CD4-positive, alpha-beta T cell treated with Interleukin-15 for 4 hours (primary cell): ENCODE measurements around the gene GSS.

Source experiments
- DNase-seq: peaks from one replicate; pipeline ENCODE4 v3.0.0-alpha.2; 2020; ENCODE audit warnings: low spot score

Gene GSS

DNA sequence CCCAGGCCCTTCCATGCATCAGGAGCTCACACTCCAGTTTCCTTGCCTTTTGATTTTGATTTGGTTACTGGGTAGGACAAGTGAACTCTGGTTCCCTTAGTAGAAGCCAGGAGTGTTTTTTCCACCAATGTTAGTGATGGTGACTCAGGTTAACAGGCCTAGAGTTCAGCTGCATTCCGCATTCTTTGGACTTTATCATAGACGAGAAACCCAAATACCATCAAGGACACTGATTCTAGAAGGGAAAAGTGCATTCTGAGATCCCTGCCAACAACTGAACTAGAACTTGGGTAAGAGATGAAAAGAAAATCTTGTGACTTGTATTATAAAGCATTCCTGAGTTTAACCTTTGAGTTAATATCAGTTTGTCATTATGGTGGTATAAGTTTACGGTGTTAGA is 8.9 kb downstream of the GSS start:
- DNase-seq: no peak

DNA sequence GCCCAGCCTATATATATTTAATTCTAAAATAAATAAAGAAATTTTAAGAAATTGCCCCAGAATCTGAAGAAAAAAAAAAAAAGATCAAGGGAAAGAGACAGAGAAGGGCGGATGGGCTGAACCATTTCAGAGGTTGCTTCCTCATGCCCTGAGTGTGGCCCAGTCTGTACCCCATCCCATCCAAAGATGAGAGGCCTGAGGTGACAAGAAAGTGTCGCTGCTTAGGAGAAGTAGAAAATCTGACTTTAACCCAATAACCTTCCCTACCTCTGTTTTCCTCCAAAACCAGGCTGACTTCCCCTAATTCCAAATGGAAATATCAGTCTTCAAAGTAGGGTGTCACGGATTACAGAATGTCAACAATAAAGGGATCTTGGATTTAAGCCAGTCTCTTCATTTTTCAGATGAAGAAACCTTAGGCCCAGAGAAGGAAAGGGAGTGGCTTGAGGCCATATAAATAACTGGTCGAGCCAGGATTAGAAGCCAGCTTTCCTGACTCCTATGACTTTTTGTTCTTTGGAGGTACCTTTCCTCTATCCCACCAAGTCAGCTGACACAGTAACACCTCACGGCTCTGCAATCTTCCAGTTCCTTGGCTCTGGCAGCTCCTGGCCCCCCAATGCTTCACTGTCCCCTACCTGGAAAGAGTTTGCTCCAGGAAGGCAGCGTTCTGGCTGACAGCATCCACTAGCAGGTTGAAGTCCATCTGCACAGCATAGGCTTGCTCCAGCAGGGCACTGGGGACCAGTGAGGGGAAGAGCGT is 10.1 kb downstream of the GSS start:
- no peak for DNase-seq

DNA sequence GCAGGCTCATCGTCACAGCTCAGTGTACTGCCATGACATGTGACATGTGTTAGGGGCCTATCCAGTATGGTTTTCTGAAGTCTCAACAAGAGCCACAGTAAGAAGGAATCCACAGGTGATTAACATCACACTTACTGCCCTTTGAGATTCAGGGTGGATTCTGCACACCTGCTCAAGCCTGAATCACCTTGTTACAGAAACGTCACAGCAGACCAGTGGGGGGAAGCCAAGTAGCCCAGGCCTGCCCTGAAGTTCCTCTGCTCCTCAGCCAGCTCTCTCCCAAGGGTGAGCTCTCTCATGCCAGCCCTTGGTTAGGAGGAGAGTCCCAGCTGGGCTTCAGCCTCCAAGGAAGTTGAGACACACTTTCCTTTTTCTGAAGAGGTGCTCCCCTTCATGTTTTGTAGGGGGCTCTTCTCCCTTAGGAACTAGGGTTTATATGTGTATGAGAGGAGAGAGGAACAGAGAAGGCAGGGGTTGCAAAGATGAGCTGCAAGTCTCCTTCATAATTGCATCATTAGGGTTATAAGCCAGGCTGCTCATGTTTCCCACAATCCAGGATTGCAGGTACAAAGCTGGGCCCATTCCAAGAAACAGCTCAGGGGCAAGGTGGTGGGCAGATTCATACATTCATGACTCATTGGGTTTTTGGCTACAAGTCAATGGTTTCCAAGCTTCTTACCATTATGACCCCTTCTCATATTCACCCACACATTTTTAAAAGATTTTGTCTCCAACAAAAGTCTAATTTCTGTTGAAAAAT is 11.6 kb downstream of the GSS start:
- no peak for DNase-seq

- no peak for DNase-seq
These were observed 13.3 kb downstream of the GSS start for GRCh38 chr20:34942301-34942700.

DNA sequence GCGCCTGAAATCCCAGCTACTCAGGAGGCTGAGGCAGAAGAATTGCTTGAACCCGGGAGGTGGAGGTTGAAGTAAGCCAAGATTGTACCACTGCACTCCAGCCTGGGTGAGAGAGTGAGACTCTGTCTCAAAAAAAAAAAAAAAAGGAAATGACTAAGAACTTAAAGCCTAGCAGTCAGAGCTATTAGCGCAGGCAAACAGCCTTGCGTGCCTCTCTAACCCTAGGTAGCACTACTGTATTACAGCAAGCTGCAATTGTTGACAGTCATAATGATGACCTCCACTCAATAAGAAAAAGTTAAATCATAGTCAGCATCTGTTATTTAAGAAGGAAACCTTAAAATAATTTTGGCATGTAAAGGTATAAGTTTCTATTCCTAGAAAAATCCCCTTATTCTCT is 14.4 kb downstream of the GSS start:
- DNase-seq: no peak

- DNase-seq: no peak
These were observed 15.5 kb downstream of the GSS start for GRCh38 chr20:34940081-34940481.

GRCh38 chr20:34938466-34939163 is 17.0 kb downstream of the GSS start:
- DNase-seq: no peak

- no peak for DNase-seq
These were observed 23.8 kb downstream of the GSS start for GRCh38 chr20:34931771-34932170.

- no peak for DNase-seq
These were observed 27.2 kb downstream of the GSS start for GRCh38 chr20:34928411-34928810.

DNA sequence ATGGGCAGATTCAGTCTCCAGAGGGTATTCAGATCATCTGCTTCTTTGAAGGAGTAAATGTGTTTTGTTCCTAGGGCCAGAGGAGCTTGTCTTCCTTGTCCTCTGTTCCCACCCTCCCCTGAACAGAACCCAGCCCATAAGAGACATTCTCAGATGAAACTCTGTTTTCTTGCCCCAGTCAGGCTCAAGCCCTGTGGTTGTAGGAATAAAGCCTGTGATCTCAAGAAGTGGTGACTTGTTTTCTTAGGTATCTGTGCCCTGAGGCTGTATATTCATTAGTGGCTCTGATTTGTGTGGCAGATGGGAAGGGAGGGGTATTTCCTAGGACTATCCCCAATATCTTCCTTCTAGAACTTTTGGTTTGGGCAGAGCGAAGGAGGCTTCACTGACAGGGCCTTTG is 27.9 kb downstream of the GSS start:
- no peak for DNase-seq

DNA sequence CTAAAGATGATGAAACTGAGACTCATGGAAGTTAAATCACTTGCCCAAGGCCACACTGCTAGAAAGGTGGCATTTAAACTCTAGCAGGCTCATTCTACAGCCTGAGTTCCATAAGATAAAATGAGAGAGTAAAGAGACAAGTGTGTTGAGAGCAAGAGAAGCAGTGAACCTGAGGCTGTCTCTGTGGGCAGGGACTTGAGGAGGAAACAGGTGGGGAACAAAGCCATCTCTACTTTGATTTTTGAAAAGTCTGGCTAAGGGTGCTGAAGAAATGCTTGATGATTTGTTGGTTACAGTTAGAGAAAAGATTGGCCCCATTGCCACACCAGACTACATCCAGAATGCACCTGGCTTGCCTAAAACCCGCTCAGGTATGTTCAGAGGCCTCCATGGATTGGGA is 29.0 kb downstream of the GSS start:
- no peak for DNase-seq

- no peak for DNase-seq
These were observed 29.6 kb downstream of the GSS start for GRCh38 chr20:34925981-34926380.

GRCh38 chr20:34925341-34925740 is 30.3 kb downstream of the GSS start:
- no peak for DNase-seq

GRCh38 chr20:34923414-34923813 is 32.2 kb downstream of the GSS start:
- no peak for DNase-seq

DNA sequence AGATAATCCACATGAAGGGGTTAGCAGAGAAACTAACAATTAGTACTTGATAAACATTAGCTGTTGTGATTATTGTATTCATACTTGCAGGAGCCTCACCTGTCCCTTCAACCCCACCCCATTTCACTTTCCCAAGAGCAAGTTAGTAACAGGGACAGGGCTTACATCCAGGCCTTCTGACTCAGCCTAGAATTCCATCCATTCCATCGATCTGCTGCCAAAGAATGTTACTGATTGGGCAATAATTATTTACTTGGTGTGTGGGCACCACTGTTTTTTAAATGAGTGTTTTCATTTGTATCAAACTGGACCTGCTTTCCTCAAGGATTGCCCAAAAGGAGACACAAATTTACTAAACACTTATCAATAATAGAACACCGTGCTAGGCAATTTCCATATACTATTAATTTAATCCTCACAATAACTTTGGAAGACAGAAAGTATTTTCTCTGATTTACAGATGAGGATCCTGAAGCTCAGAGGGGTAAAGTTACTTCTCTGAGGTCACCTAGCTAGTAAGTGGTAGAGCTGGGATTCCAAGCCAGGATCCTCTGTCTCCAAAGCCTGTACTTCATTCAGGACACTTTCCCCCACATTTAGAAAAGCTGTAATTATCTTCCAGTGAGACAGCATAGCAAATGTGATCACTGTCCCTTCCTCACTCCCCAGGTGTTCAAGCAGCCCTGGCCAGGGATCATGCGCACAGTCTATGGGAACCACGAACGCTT is 32.8 kb downstream of the GSS start:
- DNase-seq: no peak

GRCh38 chr20:34921436-34921835 is 34.2 kb downstream of the GSS start:
- DNase-seq: no peak

DNA sequence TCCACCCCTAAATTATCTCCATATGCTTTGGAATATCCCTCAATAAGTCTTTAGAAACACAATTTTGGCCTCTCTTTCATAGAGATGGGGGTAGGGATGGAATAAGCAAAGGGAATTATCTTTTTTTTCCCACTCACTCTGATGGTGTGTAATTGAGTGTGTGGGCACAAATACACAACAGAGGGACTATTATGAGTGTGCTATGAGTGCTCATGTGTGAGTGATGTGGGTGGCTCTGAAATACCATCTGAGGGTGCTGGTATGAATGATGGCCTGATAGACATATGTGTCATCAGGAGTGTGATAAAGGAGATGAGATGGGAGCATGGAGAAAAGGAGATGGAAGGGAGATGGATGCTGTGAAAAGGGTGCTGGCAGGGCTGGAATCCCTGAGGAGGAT is 35.6 kb downstream of the GSS start:
- no peak for DNase-seq

DNA sequence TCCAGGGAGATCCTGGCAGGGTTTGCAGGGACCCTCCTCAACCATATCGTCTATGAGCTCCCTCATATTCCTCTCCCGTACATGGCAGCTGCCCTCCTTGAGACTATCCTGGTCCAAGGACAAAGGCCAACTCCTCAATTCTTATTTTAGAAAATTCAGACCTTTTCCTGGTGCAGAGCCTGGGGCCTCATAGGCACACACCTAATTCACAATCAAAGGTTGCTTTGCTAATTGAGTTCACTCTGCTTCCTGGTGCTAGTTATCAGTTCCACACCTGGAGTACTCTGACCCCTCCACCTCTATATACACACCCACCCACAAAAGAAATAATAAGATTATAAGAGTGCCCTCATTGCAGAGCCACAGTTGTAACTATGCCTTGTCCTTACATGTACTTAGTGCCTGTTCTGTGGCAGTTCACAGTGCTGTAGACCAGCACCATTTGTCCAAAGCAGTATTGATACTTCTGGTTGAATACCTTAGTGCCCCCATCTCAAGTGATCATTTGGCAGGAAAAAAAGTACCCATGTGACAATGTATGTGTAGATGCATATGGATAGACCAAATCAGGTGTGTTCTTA is 38.7 kb downstream of the GSS start:
- DNase-seq: no peak

GRCh38 chr20:34915749-34916455 is 39.7 kb downstream of the GSS start:
- no peak for DNase-seq

DNA sequence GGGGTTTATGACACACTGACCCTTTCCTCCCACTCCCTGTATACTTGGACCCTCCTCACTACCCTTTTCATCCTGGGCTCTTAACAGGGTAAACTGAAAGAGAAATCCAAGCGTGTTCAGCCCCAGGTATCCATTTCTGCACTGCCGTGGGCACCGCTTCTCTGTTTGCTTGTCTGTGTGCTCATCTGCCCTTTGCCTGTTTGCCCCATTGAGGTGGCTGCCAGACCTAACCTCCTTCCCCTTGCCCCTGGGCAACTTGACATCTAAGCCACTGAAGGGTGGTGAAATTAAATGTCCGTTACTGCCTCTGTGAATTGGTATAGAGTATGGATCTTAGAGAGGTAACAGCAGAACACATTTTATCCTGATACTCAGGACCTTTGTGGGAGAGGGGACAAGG is 40.5 kb downstream of the GSS start:
- DNase-seq: no peak
